H1 (cell line): Measurements from ENCODE around the gene SLC11A1. TPM values are rescaled to one million over a fixed set of nuclear protein-coding genes. Genes with fewer than 3 reads are reported as not detected.

Source experiments
- CTCF ChIA-PET: fragments of 300-600 bp; sonication (Branson Sonifier 250); formaldehyde crosslinking; loops from one replicate; lab custom pipeline; 2021; ENCODE audit not compliant: partially characterized antibody; lab: Charles Lee
- POLR2A ChIA-PET: fragments of 300-600 bp; sonication (Branson Sonifier 250); formaldehyde crosslinking; loops from one replicate; lab custom pipeline; 2021; ENCODE audit warnings: inconsistent platforms; ENCODE audit not compliant: partially characterized antibody; lab: Charles Lee
- DNase-seq, 2 experiments: peaks; one replicate each; pipeline versions ENCODE4 v3.0.0 to v3.0.0-alpha.2; 2010 to 2022; ENCODE audit warnings: low spot score in 2 of 2, low read depth in 1 of 2, mixed read lengths in 1 of 2
- FAIRE-seq: peaks from 2 replicates; lab custom pipeline; 2011; peaks lifted over from hg19 to GRCh38; lab: Jason Lieb, UNC
- H2AFZ ChIP-seq: 2 replicates; pipeline ENCODE4 v1.8.1; 2012; ENCODE audit warnings: low read length, inconsistent platforms
- H2AK5ac ChIP-seq: 2 replicates; pipeline ENCODE4 v1.6.1; 2013; ENCODE audit warnings: low read depth, low read length
- H2BK120ac ChIP-seq: replicated peaks from 2 replicates; pipeline ENCODE3; 2013; ENCODE audit warnings: low read depth, low read length, inconsistent platforms
- H2BK12ac ChIP-seq: 2 replicates; pipeline ENCODE4 v1.6.1; 2013; ENCODE audit warnings: low read depth, low read length
- H2BK15ac ChIP-seq: 2 replicates; pipeline ENCODE4 v1.6.1; 2013; ENCODE audit warnings: low read length
- H2BK20ac ChIP-seq: 2 replicates; pipeline ENCODE4 v1.6.1; 2013; ENCODE audit warnings: low read length
- H2BK5ac ChIP-seq: 2 replicates; pipeline ENCODE4 v1.6.1; 2013; ENCODE audit warnings: low read depth, low read length
- H3K14ac ChIP-seq: 2 replicates; pipeline ENCODE4 v1.6.1; 2013; ENCODE audit warnings: inconsistent platforms; ENCODE audit not compliant: insufficient read length
- H3K18ac ChIP-seq: 2 replicates; pipeline ENCODE4 v1.6.1; 2013; ENCODE audit warnings: low read length; ENCODE audit errors: extremely low read depth
- H3K23ac ChIP-seq: 2 replicates; pipeline ENCODE4 v1.6.1; 2013; ENCODE audit warnings: inconsistent platforms; ENCODE audit not compliant: insufficient read length
- H3K23me2 ChIP-seq: 2 replicates; pipeline ENCODE4 v1.6.1; 2013; ENCODE audit warnings: low read depth, low read length
- H3K27ac ChIP-seq: 2 replicates; pipeline ENCODE4 v1.6.1; 2011; ENCODE audit warnings: low read depth, low read length, inconsistent platforms
- H3K27me3 ChIP-seq, 4 experiments: replicated peaks in 1 of 4; 1 replicate in 1 of 4; 2 replicates in 3 of 4; pipeline versions ENCODE4 v1.6.1 to v1.8.1; 2011 to 2013; ENCODE audit warnings: low read length in 3 of 4, mild to moderate bottlenecking in 3 of 4, inconsistent platforms in 2 of 4, mixed read lengths in 2 of 4, moderate library complexity in 1 of 4; ENCODE audit not compliant: control insufficient read depth in 3 of 4, insufficient read depth in 3 of 4; ENCODE audit errors: extremely low read depth in 1 of 4
- H3K36me3 ChIP-seq, 4 experiments: 2 replicates each; pipeline versions ENCODE4 v1.6.1 to v1.8.1; 2011 to 2013; ENCODE audit warnings: mild to moderate bottlenecking in 4 of 4, low read length in 3 of 4, moderate library complexity in 2 of 4, control low read depth in 1 of 4, inconsistent platforms in 1 of 4; ENCODE audit not compliant: insufficient read depth in 4 of 4, control insufficient read depth in 2 of 4
- H3K4ac ChIP-seq: replicated peaks from 2 replicates; pipeline ENCODE3; 2013; ENCODE audit warnings: low read length, low read depth, mixed read lengths, inconsistent platforms; ENCODE audit not compliant: insufficient read length
- H3K4me1 ChIP-seq, 4 experiments: replicated peaks in 1 of 4; 1 replicate in 1 of 4; 2 replicates in 3 of 4; pipeline versions ENCODE4 v1.6.1 to v1.8.1; 2011 to 2013; ENCODE audit warnings: low read length in 3 of 4, inconsistent platforms in 2 of 4, mixed read lengths in 1 of 4; ENCODE audit not compliant: insufficient read depth in 4 of 4, control insufficient read depth in 3 of 4
- H3K4me2 ChIP-seq, 2 experiments: 2 replicates each; pipeline versions ENCODE4 v1.6.1 to v1.8.1; 2011 to 2013; ENCODE audit warnings: low read depth in 2 of 2, low read length in 2 of 2, control low read depth in 1 of 2, inconsistent platforms in 1 of 2, mild to moderate bottlenecking in 1 of 2; ENCODE audit not compliant: insufficient read depth in 1 of 2
- H3K4me3 ChIP-seq, 4 experiments: fragments of 200-600, 300-600 bp in 1 of 4; sonication (generic), shearing (Covaris generic), sonication (Bioruptor Twin) in 1 of 4; 2 replicates each; pipeline versions ENCODE4 v1.5.1 to v1.8.1; 2011 to 2016; ENCODE audit warnings: low read length in 4 of 4, low read depth in 3 of 4, control low read depth in 2 of 4, inconsistent platforms in 2 of 4, mild to moderate bottlenecking in 2 of 4, mixed read lengths in 1 of 4, moderate library complexity in 1 of 4; ENCODE audit not compliant: insufficient read depth in 2 of 4; ENCODE audit errors: extremely low read depth in 1 of 4
- H3K56ac ChIP-seq: replicated peaks from 2 replicates; pipeline ENCODE3; 2013; ENCODE audit warnings: low read depth, mild to moderate bottlenecking, mixed read lengths, low read length, inconsistent platforms; ENCODE audit not compliant: insufficient read length
- H3K79me1 ChIP-seq: 2 replicates; pipeline ENCODE4 v1.6.1; 2013; ENCODE audit warnings: low read depth, low read length, control low read depth
- H3K79me2 ChIP-seq, 2 experiments: 2 replicates each; pipeline versions ENCODE4 v1.6.1 to v1.8.1; 2012 to 2013; ENCODE audit warnings: low read length in 2 of 2, mild to moderate bottlenecking in 2 of 2, inconsistent platforms in 1 of 2; ENCODE audit not compliant: insufficient read depth in 2 of 2, control insufficient read depth in 1 of 2
- H3K9ac ChIP-seq, 4 experiments: replicated peaks in 1 of 4; 1 replicate in 1 of 4; 2 replicates in 3 of 4; pipeline versions ENCODE4 v1.6.1 to v1.8.1; 2011 to 2013; ENCODE audit warnings: low read depth in 3 of 4, low read length in 3 of 4, control low read depth in 2 of 4, mild to moderate bottlenecking in 2 of 4, moderate library complexity in 2 of 4, inconsistent platforms in 1 of 4; ENCODE audit errors: extremely low read depth in 1 of 4
- H3K9me3 ChIP-seq, 2 experiments: 2 replicates each; pipeline versions ENCODE4 v1.6.1 to v1.8.1; 2012 to 2013; ENCODE audit warnings: mild to moderate bottlenecking in 2 of 2, moderate library complexity in 2 of 2, control low read depth in 1 of 2, inconsistent platforms in 1 of 2, low read depth in 1 of 2, low read length in 1 of 2, mixed read lengths in 1 of 2; ENCODE audit not compliant: insufficient read depth in 2 of 2
- H4K20me1 ChIP-seq, 2 experiments: replicated peaks in 1 of 2; 2 replicates each; pipeline versions ENCODE3 to v1.8.1; 2011 to 2013; ENCODE audit warnings: inconsistent platforms in 2 of 2, low read length in 2 of 2, mild to moderate bottlenecking in 1 of 2; ENCODE audit not compliant: insufficient read depth in 2 of 2, control insufficient read depth in 1 of 2
- H4K5ac ChIP-seq: 2 replicates; pipeline ENCODE4 v1.6.1; 2013; ENCODE audit warnings: low read length, low read depth, mixed read lengths, inconsistent platforms; ENCODE audit not compliant: insufficient read length
- H4K8ac ChIP-seq: 2 replicates; pipeline ENCODE4 v1.8.0; 2013; ENCODE audit warnings: mild to moderate bottlenecking, moderate library complexity, low read length, inconsistent platforms; ENCODE audit not compliant: insufficient read depth; ENCODE audit errors: extremely low read depth
- H4K91ac ChIP-seq: replicated peaks from 2 replicates; pipeline ENCODE3; 2013; ENCODE audit warnings: low read length, mixed read lengths, inconsistent platforms; ENCODE audit not compliant: insufficient read length
- ASH2L ChIP-seq: fragments of 200-600, 300-600 bp; sonication (generic); IDR thresholded peaks from one replicate; pipeline ENCODE4 v1.7.1; 2017; ENCODE audit warnings: low read length
- BACH1 ChIP-seq: IDR thresholded peaks from 2 replicates; pipeline ENCODE4 v1.6.1; 2012; ENCODE audit warnings: low read length, improper control_type of control experiment
- CHD2 ChIP-seq: IDR thresholded peaks from 2 replicates; pipeline ENCODE4 v1.6.1; 2012; ENCODE audit warnings: low read length, improper control_type of control experiment
- CREB1 ChIP-seq: IDR thresholded peaks from 2 replicates; pipeline ENCODE4 v1.6.1; 2012; ENCODE audit warnings: inconsistent platforms
- EZH2 ChIP-seq: fragments of 200-600 bp; sonication (generic); IDR thresholded peaks from 2 replicates; pipeline ENCODE4 v1.7.1; 2012; ENCODE audit warnings: low read depth, mild to moderate bottlenecking, moderate library complexity, low read length, inconsistent platforms; ENCODE audit not compliant: severe bottlenecking
- MAFK ChIP-seq: IDR thresholded peaks from 2 replicates; pipeline ENCODE4 v1.6.1; 2012; ENCODE audit warnings: low read depth, mild to moderate bottlenecking, improper control_type of control experiment, low read length
- MAX ChIP-seq: IDR thresholded peaks from 2 replicates; pipeline ENCODE4 v1.6.1; 2012; ENCODE audit warnings: inconsistent platforms
- RBBP5 ChIP-seq: IDR thresholded peaks from 2 replicates; pipeline ENCODE4 v1.7.1; 2012; ENCODE audit warnings: low read depth, mild to moderate bottlenecking, inconsistent platforms, low read length, moderate library complexity, borderline replicate concordance
- SUZ12 ChIP-seq: fragments of 200-600 bp; sonication (generic); IDR thresholded peaks from 2 replicates; pipeline ENCODE4 v1.6.1; 2012; ENCODE audit warnings: mild to moderate bottlenecking, inconsistent platforms, low read length, moderate library complexity, mixed read lengths
- TCF12 ChIP-seq: IDR thresholded peaks from 2 replicates; pipeline ENCODE4 v1.6.1; 2011; ENCODE audit warnings: low read depth, mild to moderate bottlenecking, low read length
- TEAD4 ChIP-seq: IDR thresholded peaks from 2 replicates; pipeline ENCODE4 v1.6.1; 2012; ENCODE audit warnings: low read depth, low read length, inconsistent platforms, mixed read lengths
- YY1 ChIP-seq: IDR thresholded peaks from 2 replicates; pipeline ENCODE4 v1.6.1; 2011; ENCODE audit warnings: low read depth, mild to moderate bottlenecking, low read length
- WGBS, 2 experiments: shearing (Covaris generic) in 1 of 2; methylation state at CpG; one replicate each; pipeline versions ENCODE4 v1.1.6 to v1.1.7; 2013 to 2015; ENCODE audit warnings: low lambda C conversion rate in 2 of 2, mixed read lengths in 2 of 2, inconsistent platforms in 1 of 2, low coverage in 1 of 2, missing lambda C conversion rate in 1 of 2; ENCODE audit not compliant: insufficient replicate concordance in 2 of 2, insufficient coverage in 1 of 2, insufficient read length in 1 of 2; ENCODE audit errors: extremely low coverage in 1 of 2, missing lambda C conversion rate in 1 of 2; 5-methylcytosine and 5-hydroxymethylcytosine counted together
- polyA plus RNA-seq, 7 experiments: library from polyadenylated mRNA; depleted of rRNA in 3 of 7; stranded (reverse) in 5 of 7; unstranded in 2 of 7; fragments of >200 nt in 5 of 7; fragments of 200-250 nt in 2 of 7; gene quantifications; 1 replicate in 5 of 7; 2 replicates in 1 of 7; 4 replicates in 1 of 7; pipeline versions ENCODE4 v1.2.1 to v1.2.3, GENCODE V29; 2011 to 2013; ENCODE audit warnings: missing spikeins in 2 of 7, mixed read lengths in 2 of 7
- total RNA-seq: library from RNA; stranded (reverse); fragmentation: NEBNext Ultra II Directional; extraction: Animal tissue kit (Norgen Biotek cat#: 25700); gene quantifications from 2 replicates; pipeline ENCODE4 v1.2.1, GENCODE V29; 2021

Gene SLC11A1
- total and polyA plus RNA-seq, 2 of the 8 experiments (the other 6 are each of a cell fraction or from before 2014, with no cell fraction given): 0.20 to 0.43 TPM

GRCh38 chr2:218405746-218406208 lies 23.7 kb downstream of the SLC11A1 start:
- no peaks in the 10 kb centered on the region for H3K9me3 ChIP-seq
- H4K91ac ChIP-seq: peak overlapping the region; percentile 83
- peak overlapping the region; percentile 76 for H3K4ac ChIP-seq
- H3K79me2 ChIP-seq: no peaks in the 10 kb centered on the region
- peaks cover 3% of the 10 kb centered on the region for H3K23me2 ChIP-seq
- H3K79me1 ChIP-seq: no peaks in the 10 kb centered on the region
- peak overlapping the region; percentile 88 to 98 for H3K4me2 ChIP-seq
- peak overlapping the region; percentile 91; the same call in 1 of the 2 replicates for H2AFZ ChIP-seq
- H3K23ac ChIP-seq: no peak overlapping the region
- H3K27me3 ChIP-seq: no peaks in the 10 kb centered on the region
- H3K36me3 ChIP-seq: peaks cover 0 to 11% (median 4%) of the 10 kb centered on the region in 4 experiments; a peak in 2 of 8 replicates
- 1% methylated on average over 11 of the region's 15 CpGs; no CpG with 5 or more reads in 1 of the 2 experiments for WGBS, 2 experiments
- peak overlapping the region; percentile 97 for H4K5ac ChIP-seq
- H2BK12ac ChIP-seq: no peak overlapping the region
- H4K8ac ChIP-seq: peak overlapping the region; percentile 47; the same call in 1 of the 2 replicates
- DNase-seq (no peak), FAIRE-seq (no peak)
- no peak overlapping the region for H3K14ac ChIP-seq
- peak overlapping the region; percentile 45 to 75 (median 62) for H3K4me3 ChIP-seq
- H2AK5ac ChIP-seq: no peak overlapping the region
- H2BK5ac ChIP-seq: peak overlapping the region; percentile 93; the same call in 1 of the 2 replicates
- H3K9ac ChIP-seq: peak overlapping the region in 2 of 4 experiments; percentile 31 to 49; a peak in 3 of 7 replicates
- H4K20me1 ChIP-seq: peaks cover 0 to 2% of the 10 kb centered on the region in 2 experiments
- POLR2A ChIA-PET: interaction anchor here (0.7 to 5.5 kb wide), 9 partner anchors 10 to 135 kb away, joined by 3 to 35 read pairs (median 4); partner anchors contain the start of genes AAMP, PNKD and VIL1
- H3K56ac ChIP-seq: peak overlapping the region; percentile 82
- CTCF ChIA-PET: interaction anchor here (0.6 to 3.6 kb wide), 15 partner anchors 9 to 242 kb away, joined by 3 to 13 read pairs (median 3); no protein-coding TSS in a partner anchor
- peaks cover 12 to 28% (median 24%) of the 10 kb centered on the region in 4 experiments for H3K4me1 ChIP-seq
- TF ChIP-seq BACH1 (no peak), MAX (0 out of 2 replicates have a peak, but pooled peaks have one; percentile 20), CREB1 (0 out of 2 replicates have a peak, but pooled peaks have one; percentile 6), TCF12 (no peak), CHD2 (no peak), MAFK (no peak), TEAD4 (no peak), ASH2L (peak; percentile 65), EZH2 (no peak), YY1 (0 out of 2 replicates have a peak, but pooled peaks have one; percentile 6), RBBP5 (peak; percentile 31; the same call in 1 of the 2 replicates), SUZ12 (no peak)
- H2BK120ac ChIP-seq: no peak overlapping the region
- H2BK15ac ChIP-seq: no peak overlapping the region
- 0 out of 2 replicates have a peak overlapping the region, but pooled peaks have one; percentile 61 for H2BK20ac ChIP-seq
- H3K27ac ChIP-seq: peak overlapping the region; percentile 82; the same call in 1 of the 2 replicates
- peak overlapping the region; percentile 100 for H3K18ac ChIP-seq
